HG02943 (cell line): ENCODE results near the gene ARX.

Experiments
- ATAC-seq: cut with Tn5 transposase; IDR thresholded peaks from one replicate; pipeline ENCODE4 v1.9.1; 2021; ENCODE audit warnings: mild to moderate bottlenecking, low read depth, moderate library complexity; ENCODE audit not compliant: unreplicated experiment

The ARX gene

GRCh38 chrX:25015486-25016360, at the start of gene ARX:
ARX (minus strand) TSS chrX:25015965; CDS start chrX:25015737, 228 bp downstream.
- no peak for ATAC-seq

- no peak for ATAC-seq
Measured at GRCh38 chrX:25059273-25059672, 43.5 kb upstream of the ARX start.

DNA sequence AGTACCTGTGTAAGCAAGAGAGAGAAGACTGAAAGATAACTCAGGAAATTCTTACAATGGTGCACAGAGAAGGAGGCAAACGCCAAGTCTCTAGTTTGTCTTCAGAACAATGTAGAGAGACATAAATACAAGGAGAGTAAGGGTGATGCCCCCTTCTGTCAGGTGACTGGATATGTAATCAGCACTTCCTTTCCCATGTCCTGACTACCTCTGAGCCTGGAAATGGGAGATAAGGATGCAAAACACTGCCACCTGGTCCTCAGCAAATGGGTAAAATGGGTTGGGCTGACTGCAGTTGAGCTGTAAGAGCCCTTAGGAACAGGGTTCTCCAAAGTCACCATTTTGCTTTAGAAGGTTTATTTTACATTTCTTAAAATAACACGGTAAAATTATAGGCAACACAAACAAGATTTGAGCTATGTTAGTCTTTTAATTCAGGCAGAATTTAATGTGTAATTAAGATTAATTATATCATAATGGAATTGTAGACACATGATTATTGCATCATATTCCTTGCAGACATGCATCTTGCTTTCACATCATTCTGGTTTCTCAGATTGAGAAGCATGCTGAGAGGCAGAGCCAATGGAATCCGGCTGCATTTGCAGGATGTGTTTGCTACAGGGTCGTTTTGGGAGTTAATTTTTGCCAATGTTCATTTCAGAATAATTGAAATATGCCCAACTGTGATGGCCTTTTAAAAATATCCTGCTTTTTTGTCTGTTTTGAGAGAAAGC, 37.2 kb upstream of the ARX start:
- ATAC-seq: no peak

DNA sequence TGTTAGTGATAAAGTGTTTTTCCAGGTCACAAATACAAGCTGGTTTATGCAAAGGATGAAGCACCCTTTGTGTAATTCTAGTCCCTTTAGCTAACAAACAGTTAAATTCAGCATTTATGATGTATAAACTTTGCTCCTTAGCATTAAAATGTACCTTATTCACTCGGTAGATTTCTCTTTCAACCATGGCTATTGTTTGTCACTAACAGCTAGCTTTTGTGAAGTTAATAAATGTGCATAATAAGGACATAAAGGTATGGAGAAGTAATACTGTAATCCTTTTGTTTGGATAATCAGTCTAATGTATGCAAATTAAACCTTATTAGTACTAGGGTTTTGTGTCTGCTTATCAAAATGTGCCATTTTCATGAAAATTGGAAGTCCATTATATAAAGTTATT, 34.2 kb upstream of the ARX start:
- no peak for ATAC-seq

- no peak for ATAC-seq
Measured at GRCh38 chrX:25049357-25049756, 33.6 kb upstream of the ARX start.

- no peak for ATAC-seq
Measured at GRCh38 chrX:25048178-25048577, 32.4 kb upstream of the ARX start.

DNA sequence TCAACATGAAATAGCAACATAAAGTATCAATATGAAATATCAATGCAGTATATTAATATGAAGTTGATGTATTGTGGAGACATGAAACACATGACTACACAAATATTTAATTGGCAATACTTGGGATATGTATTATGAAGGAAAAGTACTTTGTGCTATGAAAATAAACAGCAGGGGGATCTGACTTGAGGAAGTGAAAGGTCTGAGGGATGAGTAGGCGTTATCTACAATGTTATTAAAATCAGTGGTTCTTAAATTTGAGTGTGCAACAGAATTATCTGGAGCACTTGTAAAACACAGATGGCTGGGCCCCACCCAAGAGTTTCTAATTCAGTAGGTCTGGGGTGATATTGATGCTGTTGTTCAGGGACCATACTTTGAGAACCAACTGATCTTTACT, 27.4 kb upstream of the ARX start:
- no peak for ATAC-seq

DNA sequence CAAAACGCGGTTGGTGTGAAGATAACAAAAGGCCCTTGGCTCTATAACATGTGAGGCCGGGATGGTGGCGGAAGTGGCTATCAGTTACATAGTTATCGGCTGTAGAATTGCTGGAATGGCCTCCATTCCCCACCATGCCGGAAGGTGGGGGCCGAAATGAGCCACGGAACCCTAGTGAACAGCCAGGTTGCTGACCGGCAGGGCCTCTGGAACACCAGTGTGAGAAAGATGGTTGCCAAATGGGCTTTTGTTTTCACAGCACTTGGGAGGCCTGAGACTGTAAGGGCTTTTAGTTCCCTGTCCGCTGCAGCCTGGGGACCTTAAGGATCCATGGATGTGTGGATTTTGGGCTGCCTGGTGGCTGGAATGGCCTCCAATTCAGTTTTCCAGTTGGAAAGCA, 23.3 kb upstream of the ARX start:
- ATAC-seq: no peak

- no peak for ATAC-seq
Measured at GRCh38 chrX:25034889-25035288, 19.1 kb upstream of the ARX start.

GRCh38 chrX:25029288-25029825, 13.6 kb upstream of the ARX start:
- ATAC-seq: no peak

DNA sequence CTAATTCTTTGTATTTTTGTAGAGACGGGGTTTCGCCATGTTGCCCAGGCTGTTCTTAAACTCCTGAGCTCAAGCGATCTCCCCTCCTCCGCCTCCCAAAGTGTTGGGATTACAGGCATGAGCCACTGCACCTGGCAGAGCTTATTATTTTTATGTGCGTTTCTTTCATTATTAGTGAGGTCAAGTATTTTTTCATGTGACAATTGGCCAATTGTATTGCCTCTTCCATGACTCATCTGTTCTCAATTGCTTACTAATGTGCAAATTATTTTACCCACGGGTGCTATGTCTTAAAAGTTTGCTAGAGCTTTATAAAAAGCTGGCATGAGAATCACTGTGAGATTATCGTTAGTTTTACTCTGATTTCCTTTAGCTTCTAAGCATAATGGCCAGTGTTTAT, 13.0 kb upstream of the ARX start:
- ATAC-seq: no peak

DNA sequence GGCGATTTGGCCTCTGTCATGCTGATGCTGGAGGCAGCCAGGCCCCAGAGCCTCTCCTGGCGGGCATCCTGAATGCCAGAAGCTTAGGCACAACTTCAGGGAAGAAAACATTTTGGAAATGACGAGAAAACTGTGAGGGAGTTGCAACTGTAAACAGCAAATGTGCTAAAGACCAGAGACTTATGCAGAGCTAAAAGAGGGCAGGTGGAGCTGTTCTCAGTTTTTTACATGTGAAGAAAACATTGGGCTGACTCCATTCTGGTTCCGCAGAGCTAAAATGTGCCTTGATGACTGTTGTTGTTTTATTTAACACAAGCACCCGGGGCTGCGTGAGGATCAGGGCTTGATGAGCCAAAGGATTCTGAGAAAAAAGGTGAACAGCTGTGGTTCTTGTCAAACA, 10.8 kb upstream of the ARX start:
- ATAC-seq: no peak

DNA sequence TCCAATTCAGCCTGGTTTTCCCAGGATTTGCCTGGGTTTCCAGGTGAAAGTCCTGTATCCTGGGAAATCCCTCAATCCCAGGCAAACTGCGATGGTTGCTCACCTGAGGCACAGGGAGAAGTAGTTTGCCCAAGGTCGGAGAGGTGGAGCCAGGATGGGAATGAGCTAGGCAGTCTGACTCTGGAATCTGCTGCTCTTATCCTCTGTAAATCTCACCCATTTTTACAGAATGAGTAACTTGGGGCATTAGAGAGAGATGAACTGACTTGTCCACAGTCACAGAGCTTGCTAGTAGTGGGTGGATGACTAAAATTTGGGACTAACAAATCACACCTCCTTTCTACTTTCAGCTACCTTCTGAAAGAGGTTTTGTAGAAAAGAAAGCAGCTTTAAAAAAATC, 9.8 kb upstream of the ARX start:
- no peak for ATAC-seq

GRCh38 chrX:25023908-25024307, 8.1 kb upstream of the ARX start:
- no peak for ATAC-seq

GRCh38 chrX:25022499-25023325, 6.9 kb upstream of the ARX start:
- ATAC-seq: no peak

- no peak for ATAC-seq
Measured at GRCh38 chrX:25020905-25021449, 5.2 kb upstream of the ARX start.

DNA sequence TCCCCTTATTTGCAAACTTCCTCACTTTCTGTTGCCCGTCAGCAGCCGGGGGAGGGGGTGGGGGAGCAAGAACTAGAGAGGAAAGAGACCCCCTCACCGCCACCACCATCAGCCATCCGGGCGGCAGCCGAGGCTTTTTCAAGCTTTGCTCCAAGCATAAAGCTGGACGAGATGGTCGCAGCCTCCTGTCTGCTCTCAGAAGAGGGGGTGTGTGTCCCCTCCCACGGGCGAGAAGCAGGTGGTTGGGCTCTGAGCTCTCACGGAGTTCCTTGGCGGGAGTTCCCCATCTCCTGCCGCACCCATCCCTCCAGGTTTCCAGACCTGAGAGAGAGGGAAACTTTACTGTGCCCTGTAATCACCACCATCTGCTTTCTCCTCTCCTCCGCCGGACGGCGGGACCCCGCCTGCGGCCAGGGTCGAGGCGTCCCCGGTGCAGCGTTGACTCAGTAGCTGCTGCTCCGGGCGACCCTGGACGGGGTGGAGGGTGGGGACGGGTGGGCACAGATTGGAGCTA, 4.7 kb upstream of the ARX start:
- ATAC-seq: no peak

DNA sequence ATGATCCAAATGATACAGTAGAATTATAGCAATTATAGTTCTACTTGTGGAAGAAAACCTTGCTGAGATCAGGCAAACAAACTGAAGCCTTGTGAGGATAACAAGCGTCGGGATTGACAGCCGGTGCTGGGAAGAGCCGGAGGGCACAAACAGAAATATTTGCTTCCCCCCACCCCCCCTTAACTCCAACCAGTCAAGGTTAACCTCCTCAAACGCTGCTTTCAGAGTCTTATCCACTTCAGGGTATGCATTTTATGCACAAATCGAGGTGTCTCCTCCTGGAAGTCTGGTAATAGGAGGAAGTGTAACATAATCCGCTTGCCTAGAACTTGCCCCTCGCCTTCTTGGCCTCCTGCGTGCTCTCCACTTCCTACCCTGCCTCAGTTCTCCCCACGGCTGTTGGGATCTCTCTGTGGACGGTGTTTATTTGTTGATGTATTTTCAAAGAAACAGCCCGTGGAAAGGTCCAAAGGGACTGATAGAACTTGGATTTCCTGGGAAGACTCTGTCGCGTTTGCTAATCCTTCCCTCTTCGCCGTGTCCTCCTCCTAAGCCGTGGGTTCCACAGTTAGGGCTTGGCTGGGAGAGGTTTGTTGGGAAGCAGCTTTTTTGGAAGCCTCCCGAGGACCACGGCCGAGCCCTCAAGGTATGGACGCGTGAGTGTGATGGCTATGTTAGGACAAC, 4.1 kb upstream of the ARX start:
- no peak for ATAC-seq

DNA sequence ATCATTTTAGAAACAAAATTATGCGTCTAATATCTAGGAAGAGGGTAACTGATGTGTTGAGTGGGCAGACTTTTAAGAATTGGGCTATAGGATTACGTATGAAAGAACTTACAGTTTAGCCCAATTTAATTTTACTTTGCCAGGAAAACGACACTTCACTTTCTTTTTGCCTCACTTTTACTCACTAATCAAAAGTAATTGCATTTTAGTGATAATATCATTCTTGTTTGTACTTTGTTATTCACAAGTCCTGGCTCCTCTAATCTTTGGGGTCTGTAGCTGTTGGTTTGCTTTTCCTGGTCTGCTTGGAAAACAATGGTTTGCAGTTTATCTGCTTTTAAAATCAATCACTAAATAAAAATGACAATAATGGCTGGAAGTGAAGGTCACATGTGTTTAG, 2.9 kb upstream of the ARX start:
- ATAC-seq: no peak
